Measurements from ENCODE around the gene HLA-B. TPM values are rescaled to one million over a fixed set of nuclear protein-coding genes. Genes with fewer than 3 reads are reported as not detected.

The HLA-B gene
- total and polyA plus RNA-seq, 2 donors = 234 to 1,074 TPM

Small RNA genes within 50 kb of the gene (small RNA-seq; reads per million reads assigned to genes)
- gene HLA-S (not detected), gene MIR6891 (not detected), gene RF00019 (not detected), gene RNU6-283P (not detected)

Other genes starting within 250 kb of the HLA-B start
- gene C6orf15, start 244.6 kb downstream of the HLA-B start, total RNA-seq = not detected
- gene C6orf15, start 244.6 kb downstream of the HLA-B start, polyA plus RNA-seq = not detected
- gene PSORS1C1, start 242.4 kb downstream of the HLA-B start, total RNA-seq = 0.48 TPM
- gene PSORS1C1, start 242.4 kb downstream of the HLA-B start, polyA plus RNA-seq = 6.8 TPM
- not detected for gene CDSN, start 236.7 kb downstream of the HLA-B start, total RNA-seq
- not detected for gene CDSN, start 236.7 kb downstream of the HLA-B start, polyA plus RNA-seq
- not detected for gene PSORS1C2, start 218.1 kb downstream of the HLA-B start, total RNA-seq
- gene PSORS1C2, start 218.1 kb downstream of the HLA-B start, polyA plus RNA-seq = not detected
- gene CCHCR1, start 199.4 kb downstream of the HLA-B start, total RNA-seq = 18.2 TPM
- 16.0 TPM for gene CCHCR1, start 199.4 kb downstream of the HLA-B start, polyA plus RNA-seq
- 12.7 TPM for gene TCF19, start 198.6 kb downstream of the HLA-B start, total RNA-seq
- gene TCF19, start 198.6 kb downstream of the HLA-B start, polyA plus RNA-seq = 7.9 TPM
- gene POU5F1, start 186.5 kb downstream of the HLA-B start, total RNA-seq = 3.0 TPM
- gene POU5F1, start 186.5 kb downstream of the HLA-B start, polyA plus RNA-seq = 4.4 TPM
- gene HLA-C, start 85.1 kb downstream of the HLA-B start, total RNA-seq = 108 TPM
- 351 TPM for gene HLA-C, start 85.1 kb downstream of the HLA-B start, polyA plus RNA-seq
- gene MICA, start 46.4 kb upstream of the HLA-B start, total RNA-seq = 6.7 TPM
- 23.8 TPM for gene MICA, start 46.4 kb upstream of the HLA-B start, polyA plus RNA-seq
- gene MICB, start 141.0 kb upstream of the HLA-B start, total RNA-seq = 1.6 TPM
- 1.6 TPM for gene MICB, start 141.0 kb upstream of the HLA-B start, polyA plus RNA-seq
- not detected for gene MCCD1, start 171.8 kb upstream of the HLA-B start, total RNA-seq
- not detected for gene MCCD1, start 171.8 kb upstream of the HLA-B start, polyA plus RNA-seq
- gene DDX39B, start 184.8 kb upstream of the HLA-B start, total RNA-seq = 271 TPM
- 285 TPM for gene DDX39B, start 184.8 kb upstream of the HLA-B start, polyA plus RNA-seq
- 3.3 TPM for gene ATP6V1G2, start 189.4 kb upstream of the HLA-B start, total RNA-seq
- 3.8 TPM for gene ATP6V1G2, start 189.4 kb upstream of the HLA-B start, polyA plus RNA-seq
- gene NFKBIL1, start 190.4 kb upstream of the HLA-B start, total RNA-seq = 12.1 TPM
- 36.9 TPM for gene NFKBIL1, start 190.4 kb upstream of the HLA-B start, polyA plus RNA-seq
- not detected for gene LTA, start 215.1 kb upstream of the HLA-B start, total RNA-seq
- gene LTA, start 215.1 kb upstream of the HLA-B start, polyA plus RNA-seq = 0.06 TPM
- not detected for gene TNF, start 218.4 kb upstream of the HLA-B start, total RNA-seq
- 0.29 TPM for gene TNF, start 218.4 kb upstream of the HLA-B start, polyA plus RNA-seq
- 2.1 TPM for gene LTB, start 225.2 kb upstream of the HLA-B start, total RNA-seq
- 1.4 TPM for gene LTB, start 225.2 kb upstream of the HLA-B start, polyA plus RNA-seq
- gene LST1, start 229.1 kb upstream of the HLA-B start, total RNA-seq = 4.2 TPM
- gene LST1, start 229.1 kb upstream of the HLA-B start, polyA plus RNA-seq = 10.6 TPM
- gene NCR3, start 235.8 kb upstream of the HLA-B start, total RNA-seq = not detected
- 0.20 TPM for gene NCR3, start 235.8 kb upstream of the HLA-B start, polyA plus RNA-seq

All from urinary bladder (tissue), 2 donors.